ENCODE results near the gene CNPY4.

GRCh38 chr7:100122067-100122466 is 2.6 kb downstream of the CNPY4 start:
- TF ChIP-seq CTCF (IDR thresholded peaks at IDR 0.05) = no peak
- no peak for TF ChIP-seq EZH2 (IDR thresholded peaks at IDR 0.05; ENCODE audit: borderline replicate concordance, insufficient read depth, low read depth, low read length, poor library complexity, severe bottlenecking)

Measured in B cell (primary cell).